Pons (tissue), 1 donor: ENCODE results near the gene AATK.
A peak's percentile ranks its signal among the peaks of the same experiment; 100 is the strongest.

Source experiments
- DNase-seq: peaks from one replicate; pipeline ENCODE4 v3.0.0-alpha.2; 2016; ENCODE audit warnings: low spot score

AATK gene

DNA sequence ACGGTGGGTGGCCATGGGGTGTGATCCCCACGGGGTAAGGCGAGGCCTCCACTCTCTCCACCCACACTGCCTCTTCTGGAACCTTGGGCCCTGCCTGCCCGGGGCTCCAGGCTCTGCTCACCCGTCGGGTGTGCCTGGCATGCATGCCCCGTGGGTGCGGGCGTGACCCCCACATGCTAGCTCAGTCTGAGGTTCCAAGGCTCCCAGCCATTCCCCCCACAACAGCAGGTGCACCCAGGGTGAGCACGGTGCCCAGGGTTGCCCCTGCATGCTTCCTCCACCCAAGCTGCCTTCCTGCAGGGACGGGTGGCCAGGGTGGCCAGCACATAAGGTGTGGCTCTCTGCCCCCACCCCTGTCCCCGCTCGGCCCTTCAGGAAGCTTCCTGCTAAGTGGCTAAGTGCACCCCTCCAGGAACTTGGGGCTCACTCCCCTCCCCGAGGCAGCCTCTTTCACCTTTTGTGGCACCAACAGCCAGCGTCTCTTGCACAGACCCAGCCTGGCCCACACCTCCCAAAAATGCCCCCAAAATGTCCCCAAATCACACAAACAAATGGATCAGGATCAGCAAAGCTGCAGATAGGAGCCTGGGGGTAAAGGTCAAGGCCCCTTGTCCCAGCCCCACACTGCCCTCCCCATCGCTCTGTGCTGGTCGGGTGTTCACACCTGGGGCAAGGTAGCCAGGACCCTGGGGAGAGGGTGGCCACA lies 22.2 kb downstream of the AATK start:
- no peak for DNase-seq

DNA sequence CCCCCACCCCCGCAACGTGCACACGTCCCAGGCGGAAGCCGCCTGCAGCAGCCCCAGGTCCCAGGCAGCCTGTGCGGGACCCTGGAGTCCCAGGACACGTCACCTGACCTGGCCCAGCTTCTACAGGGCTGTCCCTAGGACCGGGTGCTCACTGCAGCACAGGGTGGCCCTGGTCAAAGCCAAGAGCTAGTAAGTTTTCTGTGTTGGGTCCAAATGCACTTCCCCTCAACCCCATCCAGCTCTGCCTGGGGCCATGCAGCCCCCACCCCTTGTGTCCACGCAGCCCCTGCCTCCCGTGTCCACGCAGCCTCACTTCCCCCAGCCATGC lies 22.9 kb downstream of the AATK start:
- no peak for DNase-seq

- peak; percentile 87 for DNase-seq
These were observed 23.5 kb downstream of the AATK start for GRCh38 chr17:81142301-81143199.

DNA sequence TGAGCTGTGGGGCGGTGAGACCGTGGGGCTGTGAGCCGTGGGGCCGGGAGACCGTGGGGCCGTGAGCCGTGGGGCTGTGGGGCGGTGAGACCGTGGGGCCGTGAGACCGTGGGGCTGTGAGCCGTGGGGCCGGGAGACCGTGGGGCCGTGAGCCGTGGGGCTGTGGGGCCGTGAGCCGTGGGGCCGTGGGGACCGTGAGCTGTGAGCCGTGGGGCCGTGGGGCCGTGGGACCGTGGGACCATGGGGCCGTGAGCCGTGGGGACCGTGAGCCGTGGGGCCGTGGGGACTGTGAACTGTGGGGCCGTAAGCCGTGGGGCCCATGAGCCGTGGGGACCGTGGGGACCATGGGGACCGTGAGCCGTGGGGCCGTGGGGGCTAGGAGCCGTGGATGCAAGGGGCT lies 25.3 kb downstream of the AATK start:
- no peak for DNase-seq

DNA sequence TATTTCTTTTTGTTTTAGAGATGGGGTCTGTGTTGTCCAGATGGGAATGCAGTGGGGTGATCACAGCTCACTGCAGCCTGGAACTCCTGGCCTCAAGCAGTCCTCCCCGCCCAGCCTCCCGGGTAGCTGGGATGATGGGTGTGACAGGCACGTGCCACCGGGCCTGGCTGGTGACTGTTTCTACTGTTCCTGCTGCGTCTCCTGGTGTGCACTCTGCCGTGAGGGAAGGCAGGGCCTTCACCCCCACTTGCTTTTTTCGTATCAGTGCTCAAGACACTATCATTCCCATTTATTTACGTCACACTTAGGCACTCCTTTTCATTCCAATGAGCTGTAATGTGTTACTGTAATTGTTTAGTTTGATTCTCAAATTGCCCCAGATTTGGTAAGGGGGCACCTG lies 26.0 kb downstream of the AATK start:
- no peak for DNase-seq

DNA sequence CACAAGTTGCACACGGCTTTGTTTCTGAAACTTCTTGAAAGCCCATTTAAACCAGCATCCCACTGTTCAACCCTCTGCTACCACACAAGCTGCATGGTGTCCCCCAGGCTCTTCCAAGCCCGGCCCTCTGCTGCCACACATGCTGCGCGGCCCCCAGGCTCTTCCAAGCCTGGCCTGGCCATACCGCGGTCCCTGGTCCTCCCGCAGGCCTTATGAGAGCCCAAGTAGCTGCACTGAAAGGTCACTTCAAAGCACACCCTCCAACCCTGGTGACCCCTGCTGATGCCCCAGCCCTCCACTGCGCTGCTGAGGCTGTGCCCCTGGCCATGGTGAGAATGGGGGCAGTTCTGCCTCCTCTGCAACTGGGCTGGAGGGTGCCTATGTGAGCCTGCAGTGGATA lies 26.6 kb downstream of the AATK start:
- DNase-seq, result no peak

DNA sequence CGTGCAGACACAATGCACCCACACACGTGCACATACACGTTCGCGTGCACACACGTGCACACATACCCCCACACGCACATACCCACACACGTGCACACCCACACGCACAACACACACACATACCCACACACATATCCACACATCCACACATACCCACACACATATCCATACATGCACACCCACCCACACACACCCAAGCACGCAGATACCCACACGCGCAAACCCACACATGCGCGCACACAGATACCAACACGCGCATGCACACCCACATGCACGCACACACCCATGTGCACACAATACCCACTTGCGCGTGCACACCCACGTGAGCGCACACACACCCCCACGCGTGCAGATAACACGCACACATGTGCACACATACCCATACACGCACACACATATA lies 27.5 kb downstream of the AATK start:
- DNase-seq, result no peak

GRCh38 chr17:81138083-81138482 lies 27.9 kb downstream of the AATK start:
- DNase-seq, result no peak

GRCh38 chr17:81137248-81137647 lies 28.8 kb downstream of the AATK start:
- no peak for DNase-seq

DNA sequence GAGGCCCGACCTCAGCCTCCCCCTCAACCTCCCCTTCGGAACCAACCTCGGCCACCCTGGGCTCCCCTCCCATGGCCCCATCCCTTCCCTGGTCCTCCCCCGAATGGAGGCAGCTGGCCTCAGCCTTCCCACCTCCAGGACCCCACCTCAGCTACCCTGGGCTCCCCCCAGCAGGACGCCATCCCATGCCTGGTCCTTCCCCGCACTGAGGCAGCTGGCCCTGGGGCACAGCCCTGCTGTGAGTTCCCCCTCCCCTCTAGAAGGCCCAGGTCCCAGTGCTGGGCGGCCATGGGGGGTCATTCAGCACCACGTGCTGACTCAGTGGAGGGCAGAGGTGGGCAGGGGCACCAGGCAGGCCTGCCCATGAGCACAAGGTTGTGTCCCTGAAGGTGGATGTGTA lies 29.7 kb downstream of the AATK start:
- DNase-seq, result no peak

GRCh38 chr17:81135505-81136278 lies 30.3 kb downstream of the AATK start:
- DNase-seq, result no peak

DNA sequence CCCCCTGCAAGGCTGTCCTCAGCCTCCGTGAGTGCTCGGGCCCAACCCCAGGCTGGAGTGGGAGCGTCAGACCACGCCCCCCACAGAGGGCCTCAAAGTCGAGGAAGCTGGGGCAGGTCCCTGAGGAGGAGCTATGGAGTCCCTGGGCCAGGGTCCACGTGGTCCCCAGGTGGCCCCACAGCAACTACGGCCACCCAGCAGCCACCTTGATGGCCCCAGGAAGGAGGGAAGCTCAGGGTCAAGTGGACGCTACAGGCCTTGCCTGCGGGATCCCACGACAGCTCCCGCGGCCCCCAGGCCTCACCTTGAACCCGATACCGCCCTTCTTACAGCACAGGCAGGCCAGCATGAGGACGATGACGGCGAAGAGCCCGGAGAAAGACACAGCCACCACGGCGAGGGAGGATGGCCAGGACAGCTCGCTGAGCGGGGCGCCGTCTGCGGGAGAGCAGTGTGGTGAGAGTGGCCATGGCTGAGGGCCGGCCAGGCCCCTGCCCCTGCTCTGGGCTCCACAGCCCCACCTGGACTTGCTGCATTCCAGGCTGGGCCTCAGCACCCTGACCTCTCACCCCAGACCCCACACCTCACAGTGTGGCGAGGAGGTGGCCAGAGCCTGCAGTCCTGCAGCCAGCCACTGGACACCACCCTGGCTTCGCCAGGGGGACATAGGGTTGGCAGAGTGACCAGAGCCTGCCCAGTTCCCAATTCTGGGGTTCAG lies 31.8 kb downstream of the AATK start:
- no peak for DNase-seq

DNA sequence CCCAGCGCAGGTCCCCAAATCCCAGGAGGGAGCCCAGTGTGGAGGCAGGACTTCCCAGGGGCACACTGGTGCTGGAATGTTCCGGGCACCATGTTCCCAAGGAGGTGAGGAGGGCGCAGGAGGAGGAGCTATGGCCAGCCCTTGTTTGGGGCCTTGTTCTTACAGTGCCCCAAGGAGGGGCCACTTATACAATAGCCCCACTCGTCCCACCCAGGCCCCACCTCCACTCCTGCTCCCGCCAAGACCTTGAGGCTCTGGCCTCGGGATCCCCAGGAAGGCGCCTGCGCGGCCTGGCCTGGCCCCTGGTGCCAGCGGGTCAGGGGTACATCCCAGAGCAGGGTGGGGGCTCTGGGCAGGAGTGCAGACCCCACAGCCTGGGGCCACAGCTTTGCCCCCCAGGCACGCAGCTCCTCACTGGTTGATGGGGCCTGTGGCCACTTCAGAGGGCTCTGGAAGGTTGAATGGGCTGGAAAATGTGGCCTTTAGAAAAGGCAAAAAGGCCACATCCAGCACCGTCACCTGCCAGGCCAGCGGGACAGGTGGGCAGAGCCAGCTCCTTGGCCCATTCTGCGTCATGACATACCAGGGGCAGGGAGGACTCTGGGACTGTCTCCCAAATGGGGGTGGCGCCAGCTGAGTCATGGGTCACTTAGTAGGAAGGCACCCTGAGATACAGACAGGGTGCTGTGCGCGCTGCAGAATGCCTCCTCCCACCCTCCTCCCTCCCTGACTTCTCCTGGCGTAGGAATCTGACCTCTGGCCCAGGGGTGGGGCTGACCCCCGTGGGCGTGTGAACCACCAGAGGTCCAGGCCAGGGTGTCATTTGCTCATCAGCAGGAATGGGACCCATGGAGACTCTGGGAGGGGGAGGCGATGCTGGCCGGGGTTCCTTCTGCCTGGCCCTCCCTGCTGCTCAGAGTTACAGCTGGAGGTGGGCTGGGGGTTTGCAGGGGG lies 33.0 kb downstream of the AATK start:
- no peak for DNase-seq

DNA sequence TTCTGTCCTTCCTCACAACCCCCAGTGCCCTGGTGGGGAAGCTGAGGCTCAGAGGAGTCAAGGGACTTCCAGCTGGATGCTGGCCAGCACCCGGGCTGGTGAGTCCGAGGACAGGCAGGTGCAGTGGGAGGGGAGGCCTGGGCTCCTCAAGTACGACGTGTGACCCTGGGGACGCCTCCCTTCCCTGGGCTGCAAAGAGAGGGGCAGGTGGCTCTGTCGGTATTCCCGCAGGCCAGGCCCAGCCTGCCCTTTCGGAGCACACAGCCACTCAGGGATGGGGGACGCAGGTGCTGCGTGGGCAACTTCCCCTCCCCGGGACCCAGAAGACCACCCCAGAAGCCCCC lies 33.9 kb downstream of the AATK start:
- DNase-seq, result no peak

GRCh38 chr17:81131486-81132196 lies 34.4 kb downstream of the AATK start:
- no peak for DNase-seq

DNA sequence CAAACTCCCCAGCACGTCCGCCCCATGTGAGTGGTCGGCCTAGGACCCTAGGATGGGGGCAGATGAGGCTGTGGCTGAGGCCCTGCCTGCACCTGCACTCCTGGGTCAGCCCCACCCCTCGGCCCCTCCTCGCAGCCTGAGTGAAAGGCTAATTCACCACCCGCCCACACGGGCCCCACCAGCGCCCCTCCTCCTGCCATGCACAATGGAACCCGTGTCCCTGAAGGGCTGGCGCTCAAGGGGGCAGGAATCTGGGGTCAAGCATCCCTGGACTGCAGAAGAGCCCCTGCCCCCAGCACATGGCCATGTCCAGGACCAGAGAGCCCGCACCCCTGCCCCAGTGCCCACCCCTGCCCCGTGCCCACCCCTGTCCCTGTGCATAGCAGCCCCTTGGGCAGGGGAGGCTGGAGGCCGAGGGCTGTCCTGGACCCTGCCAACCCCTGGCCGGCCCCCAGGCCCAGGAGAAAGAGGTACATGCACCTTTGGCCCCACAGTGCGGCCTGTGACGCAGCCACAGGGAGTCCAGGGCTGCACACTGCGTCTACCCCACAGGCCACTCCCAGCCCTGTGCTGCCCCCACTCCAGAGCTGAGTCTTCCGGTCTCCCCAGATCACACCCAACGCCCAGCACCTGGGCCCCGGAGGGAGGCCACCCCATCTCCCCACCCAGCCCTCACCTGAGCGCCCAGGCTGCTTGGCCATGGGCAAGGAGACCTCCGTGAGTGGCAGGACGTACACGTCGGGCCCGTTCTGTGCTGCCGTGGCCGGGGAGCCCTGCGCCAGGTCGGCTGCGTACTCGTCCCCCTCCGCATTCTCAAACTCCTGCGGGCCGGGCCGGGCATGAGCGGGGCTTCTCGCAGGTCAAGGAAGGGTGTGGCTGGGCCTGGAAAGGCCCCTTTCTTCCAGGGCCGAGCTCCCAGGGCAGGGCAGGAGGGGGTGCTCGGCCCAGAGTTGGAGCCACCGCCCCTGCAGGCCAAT lies 35.3 kb downstream of the AATK start:
- peak; percentile 78 for DNase-seq

- DNase-seq, result no peak
These were observed 36.2 kb downstream of the AATK start for GRCh38 chr17:81129711-81130367.

GRCh38 chr17:81129289-81129688 lies 36.7 kb downstream of the AATK start:
- no peak for DNase-seq

DNA sequence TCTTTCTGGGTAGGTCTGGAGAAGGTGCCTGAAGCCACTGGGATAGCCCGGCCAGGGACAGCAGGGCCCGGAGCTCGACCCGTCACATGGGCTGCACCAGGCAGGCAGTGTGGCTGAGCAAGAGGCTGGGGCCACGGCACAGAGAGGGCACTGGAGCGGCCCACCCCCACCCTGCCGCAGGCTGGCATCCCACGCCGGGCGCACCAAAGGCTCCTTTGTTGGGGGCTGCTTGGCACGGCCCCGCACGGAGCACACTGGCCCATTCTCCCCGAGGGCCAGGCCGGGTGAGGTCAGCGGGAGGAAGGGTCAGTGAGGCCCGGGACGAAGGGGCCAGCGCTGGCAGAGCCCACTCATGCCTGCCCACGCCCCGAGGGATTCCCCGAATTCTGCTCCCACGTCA lies 37.2 kb downstream of the AATK start:
- DNase-seq, result peak; percentile 95
